Lung (tissue), 12 donors: ENCODE data around the gene CLDN15. TPM values are rescaled to one million over a fixed set of nuclear protein-coding genes. Genes with fewer than 3 reads are reported as not detected.

Source experiments
- ATAC-seq: fragments of 200-7000 bp; cut with Tn5 transposase; one replicate; pipeline ENCODE4 v1.9.1; 2020; ENCODE audit warnings: moderate number of reproducible peaks; ENCODE audit not compliant: insufficient read depth, low FRiP score
- DNase-seq, 3 donors: peaks; one replicate each; pipeline ENCODE4 v3.0.0-alpha.2; 2013 to 2017
- H3K27ac ChIP-seq, 2 donors: one replicate each; pipeline ENCODE4 v1.5.1; 2013; ENCODE audit warnings: mild to moderate bottlenecking in 2 of 2, moderate library complexity in 2 of 2, control low read depth in 1 of 2, inconsistent platforms in 1 of 2, low read depth in 1 of 2, low read length in 1 of 2
- H3K27me3 ChIP-seq, 3 donors: one replicate each; pipeline ENCODE4 v1.5.1; 2013; ENCODE audit warnings: low read length in 2 of 3; ENCODE audit not compliant: control insufficient read depth in 3 of 3, insufficient read depth in 3 of 3
- H3K36me3 ChIP-seq, 4 donors: one replicate each; pipeline ENCODE4 v1.5.1; 2013; ENCODE audit warnings: low read length in 4 of 4, mild to moderate bottlenecking in 1 of 4, moderate library complexity in 1 of 4; ENCODE audit not compliant: control insufficient read depth in 4 of 4, insufficient read depth in 4 of 4
- H3K4me1 ChIP-seq, 5 donors: one replicate each; pipeline ENCODE4 v1.5.1; 2013; ENCODE audit warnings: low read length in 5 of 5, mild to moderate bottlenecking in 2 of 5, moderate library complexity in 1 of 5; ENCODE audit not compliant: control insufficient read depth in 5 of 5, insufficient read depth in 5 of 5
- H3K4me3 ChIP-seq: one replicate; pipeline ENCODE4 v1.5.1; 2013; ENCODE audit warnings: mild to moderate bottlenecking, control low read depth, moderate library complexity
- H3K9ac ChIP-seq, 2 donors: one replicate each; pipeline ENCODE4 v1.5.1; 2013; ENCODE audit warnings: low read length in 2 of 2, control low read depth in 1 of 2; ENCODE audit not compliant: insufficient read depth in 1 of 2
- H3K9me3 ChIP-seq, 4 donors: one replicate each; pipeline ENCODE4 v1.5.1; 2013; ENCODE audit warnings: low read length in 3 of 4, mild to moderate bottlenecking in 1 of 4, moderate library complexity in 1 of 4; ENCODE audit not compliant: control insufficient read depth in 4 of 4, insufficient read depth in 3 of 4
- WGBS, 2 donors: extraction: QIAGEN DNeasy Blood & Tissue Kit; methylation state at CpG; one replicate each; pipeline ENCODE4 v1.1.7; 2013; 5-methylcytosine and 5-hydroxymethylcytosine counted together
- polyA plus RNA-seq, 2 donors: library from polyadenylated mRNA; stranded (reverse); fragments of 200-250 nt; gene quantifications; one replicate each; pipeline ENCODE4 v1.2.1, GENCODE V29; 2013
- total RNA-seq, 2 donors: library from RNA; depleted of rRNA in 1 of 2; stranded (reverse); fragments of >200 nt in 1 of 2; gene quantifications; one replicate each; pipeline ENCODE4 v1.2.1, GENCODE V29; 2014 to 2021
- TF ChIP-seq, protein P1 (sequence below): IDR thresholded peaks from 2 replicates; pipeline ENCODE4 v1.5.1; 2012; ENCODE audit warnings: mild to moderate bottlenecking; ENCODE audit errors: control extremely low read depth, extremely low read depth
- donor health status: control.
- donor health status: control.
- donor health status: Bipolar disorder and iron deficiency.
- donor health status: healthy.
- donor health status: DM: yes; HTN: yes; CAD: no.

CLDN15 gene
- total and polyA plus RNA-seq, 4 donors, result 5.2 to 8.0 (median 6.6) TPM

DNA sequence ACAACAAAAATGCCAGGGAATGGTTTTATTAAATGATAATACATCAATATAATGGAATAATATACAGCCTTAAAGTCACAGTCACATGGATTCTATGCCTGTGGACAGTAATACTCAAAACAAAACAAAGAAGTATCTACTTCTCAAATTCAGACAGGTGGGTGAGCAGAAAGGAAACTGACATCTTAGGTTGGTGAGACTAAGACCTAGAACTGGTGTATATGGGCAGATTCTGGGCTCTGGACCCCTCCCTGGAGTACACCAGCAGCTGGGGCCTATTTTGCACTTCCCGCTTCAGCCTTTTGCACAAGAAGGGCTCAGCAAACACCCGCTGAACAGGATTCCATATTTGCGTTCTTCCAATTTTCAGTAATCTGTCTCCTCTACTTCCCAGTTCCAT is 12.7 kb upstream of the CLDN15 start:
- H3K4me3 ChIP-seq, result no peak overlapping the region
- no peak overlapping the region for H3K27ac ChIP-seq
- peaks cover 0 to 6% (median 3%) of the 10 kb centered on the region in 4 donors for H3K36me3 ChIP-seq
- H3K27me3 ChIP-seq, result no peaks in the 10 kb centered on the region
- H3K9me3 ChIP-seq, result no peaks in the 10 kb centered on the region
- 92 to 94% methylated on average over 3 of the region's 3 CpGs for WGBS, 2 donors
- no peak for ATAC-seq
- peaks cover 2 to 12% (median 11%) of the 10 kb centered on the region in 5 donors for H3K4me1 ChIP-seq
- DNase-seq, result no peak
- TF ChIP-seq, protein P1, sequence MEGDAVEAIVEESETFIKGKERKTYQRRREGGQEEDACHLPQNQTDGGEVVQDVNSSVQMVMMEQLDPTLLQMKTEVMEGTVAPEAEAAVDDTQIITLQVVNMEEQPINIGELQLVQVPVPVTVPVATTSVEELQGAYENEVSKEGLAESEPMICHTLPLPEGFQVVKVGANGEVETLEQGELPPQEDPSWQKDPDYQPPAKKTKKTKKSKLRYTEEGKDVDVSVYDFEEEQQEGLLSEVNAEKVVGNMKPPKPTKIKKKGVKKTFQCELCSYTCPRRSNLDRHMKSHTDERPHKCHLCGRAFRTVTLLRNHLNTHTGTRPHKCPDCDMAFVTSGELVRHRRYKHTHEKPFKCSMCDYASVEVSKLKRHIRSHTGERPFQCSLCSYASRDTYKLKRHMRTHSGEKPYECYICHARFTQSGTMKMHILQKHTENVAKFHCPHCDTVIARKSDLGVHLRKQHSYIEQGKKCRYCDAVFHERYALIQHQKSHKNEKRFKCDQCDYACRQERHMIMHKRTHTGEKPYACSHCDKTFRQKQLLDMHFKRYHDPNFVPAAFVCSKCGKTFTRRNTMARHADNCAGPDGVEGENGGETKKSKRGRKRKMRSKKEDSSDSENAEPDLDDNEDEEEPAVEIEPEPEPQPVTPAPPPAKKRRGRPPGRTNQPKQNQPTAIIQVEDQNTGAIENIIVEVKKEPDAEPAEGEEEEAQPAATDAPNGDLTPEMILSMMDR, result no peak
- H3K9ac ChIP-seq, result no peak overlapping the region

DNA sequence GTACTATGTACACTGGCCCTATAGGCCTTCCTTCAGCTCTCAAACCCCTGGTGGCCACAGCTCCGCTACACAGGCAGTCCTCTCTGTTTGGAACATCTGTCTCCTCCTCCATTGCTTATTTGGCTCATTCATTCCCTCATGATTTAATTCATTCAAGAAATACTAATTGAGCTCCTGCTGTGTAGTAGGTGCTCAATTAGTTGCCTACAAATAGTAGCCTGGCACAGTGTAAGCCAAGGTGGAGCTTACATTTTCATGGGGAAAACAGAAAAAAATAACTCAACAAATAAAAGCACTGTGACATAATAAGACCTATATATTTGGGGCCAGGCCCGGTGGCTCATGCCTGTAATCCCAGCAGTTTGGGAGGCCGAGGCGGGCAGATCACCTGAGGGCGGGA is 10.7 kb upstream of the CLDN15 start:
- Histone ChIP-seq H3K27ac (no peak overlapping the region), H3K27me3 (no peaks in the 10 kb centered on the region), H3K9ac (no peak overlapping the region), H3K9me3 (no peaks in the 10 kb centered on the region), H3K36me3 (peaks cover 0 to 6% (median 6%) of the 10 kb centered on the region in 4 donors), H3K4me3 (no peak overlapping the region), H3K4me1 (peaks cover 8 to 23% (median 17%) of the 10 kb centered on the region in 5 donors)
- 95 to 98% methylated on average over 5 of the region's 5 CpGs for WGBS, 2 donors
- TF ChIP-seq, protein P1, result no peak
- no peak for DNase-seq
- ATAC-seq, result no peak

DNA sequence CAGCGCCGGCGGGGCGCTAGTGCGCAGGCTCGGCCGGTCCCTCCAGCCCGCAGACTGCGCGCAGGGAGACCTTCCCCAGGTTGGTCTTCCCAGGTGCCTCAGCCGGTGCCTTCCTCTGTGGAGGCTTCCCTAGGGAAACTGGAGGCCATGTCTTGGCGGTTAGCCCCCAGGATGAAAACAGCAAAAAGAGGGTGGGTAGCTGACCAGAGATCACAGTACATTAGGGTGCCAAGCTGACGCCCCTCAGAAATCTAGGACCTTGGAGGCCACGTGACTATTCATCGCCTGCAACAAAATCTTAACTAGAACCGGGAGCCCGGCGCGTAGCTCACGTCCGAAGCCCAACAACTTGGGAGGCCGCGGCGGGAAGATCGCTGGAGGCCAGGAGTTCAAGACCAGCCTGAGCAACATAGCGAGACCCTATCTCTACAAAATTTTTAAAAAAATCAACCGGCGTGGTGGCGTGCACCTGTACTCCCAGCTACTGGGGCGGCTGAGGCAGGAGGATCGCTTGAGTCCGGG is 7.6 kb upstream of the CLDN15 start:
- H3K36me3 ChIP-seq, result peaks cover 0 to 14% (median 7%) of the 10 kb centered on the region in 4 donors
- H3K9me3 ChIP-seq, result no peaks in the 10 kb centered on the region
- TF ChIP-seq, protein P1, result no peak
- no peak for ATAC-seq
- no peak overlapping the region for H3K9ac ChIP-seq
- no peak for DNase-seq
- peak overlapping the region; percentile 68 for H3K4me3 ChIP-seq
- 28% methylated on average over 28 to 32 of the region's 32 CpGs for WGBS, 2 donors
- H3K27ac ChIP-seq, result peak overlapping the region; percentile 93 to 95
- H3K4me1 ChIP-seq, result peaks cover 6 to 18% (median 11%) of the 10 kb centered on the region in 5 donors
- H3K27me3 ChIP-seq, result no peaks in the 10 kb centered on the region
